H1 (cell line): ENCODE measurements around the gene GINS3. TPM values are rescaled to one million over a fixed set of nuclear protein-coding genes. Genes with fewer than 3 reads are reported as not detected.

Experiments used
- CTCF ChIA-PET: fragments of 300-600 bp; sonication (Branson Sonifier 250); formaldehyde crosslinking; loops from one replicate; lab custom pipeline; 2021; ENCODE audit not compliant: partially characterized antibody; lab: Charles Lee
- POLR2A ChIA-PET: fragments of 300-600 bp; sonication (Branson Sonifier 250); formaldehyde crosslinking; loops from one replicate; lab custom pipeline; 2021; ENCODE audit warnings: inconsistent platforms; ENCODE audit not compliant: partially characterized antibody; lab: Charles Lee
- DNase-seq, 2 experiments: peaks; one replicate each; pipeline versions ENCODE4 v3.0.0 to v3.0.0-alpha.2; 2010 to 2022; ENCODE audit warnings: low spot score in 2 of 2, low read depth in 1 of 2, mixed read lengths in 1 of 2
- FAIRE-seq: peaks from 2 replicates; lab custom pipeline; 2011; peaks lifted over from hg19 to GRCh38; lab: Jason Lieb, UNC
- H2AFZ ChIP-seq: 2 replicates; pipeline ENCODE4 v1.8.1; 2012; ENCODE audit warnings: low read length, inconsistent platforms
- H2AK5ac ChIP-seq: 2 replicates; pipeline ENCODE4 v1.6.1; 2013; ENCODE audit warnings: low read depth, low read length
- H2BK120ac ChIP-seq: replicated peaks from 2 replicates; pipeline ENCODE3; 2013; ENCODE audit warnings: low read depth, low read length, inconsistent platforms
- H2BK12ac ChIP-seq: 2 replicates; pipeline ENCODE4 v1.6.1; 2013; ENCODE audit warnings: low read depth, low read length
- H2BK15ac ChIP-seq: 2 replicates; pipeline ENCODE4 v1.6.1; 2013; ENCODE audit warnings: low read length
- H2BK20ac ChIP-seq: 2 replicates; pipeline ENCODE4 v1.6.1; 2013; ENCODE audit warnings: low read length
- H2BK5ac ChIP-seq: 2 replicates; pipeline ENCODE4 v1.6.1; 2013; ENCODE audit warnings: low read depth, low read length
- H3K14ac ChIP-seq: 2 replicates; pipeline ENCODE4 v1.6.1; 2013; ENCODE audit warnings: inconsistent platforms; ENCODE audit not compliant: insufficient read length
- H3K18ac ChIP-seq: 2 replicates; pipeline ENCODE4 v1.6.1; 2013; ENCODE audit warnings: low read length; ENCODE audit errors: extremely low read depth
- H3K23ac ChIP-seq: 2 replicates; pipeline ENCODE4 v1.6.1; 2013; ENCODE audit warnings: inconsistent platforms; ENCODE audit not compliant: insufficient read length
- H3K23me2 ChIP-seq: 2 replicates; pipeline ENCODE4 v1.6.1; 2013; ENCODE audit warnings: low read depth, low read length
- H3K27ac ChIP-seq: 2 replicates; pipeline ENCODE4 v1.6.1; 2011; ENCODE audit warnings: low read depth, low read length, inconsistent platforms
- H3K27me3 ChIP-seq, 4 experiments: replicated peaks in 1 of 4; 1 replicate in 1 of 4; 2 replicates in 3 of 4; pipeline versions ENCODE4 v1.6.1 to v1.8.1; 2011 to 2013; ENCODE audit warnings: low read length in 3 of 4, mild to moderate bottlenecking in 3 of 4, inconsistent platforms in 2 of 4, mixed read lengths in 2 of 4, moderate library complexity in 1 of 4; ENCODE audit not compliant: control insufficient read depth in 3 of 4, insufficient read depth in 3 of 4; ENCODE audit errors: extremely low read depth in 1 of 4
- H3K36me3 ChIP-seq, 4 experiments: 2 replicates each; pipeline versions ENCODE4 v1.6.1 to v1.8.1; 2011 to 2013; ENCODE audit warnings: mild to moderate bottlenecking in 4 of 4, low read length in 3 of 4, moderate library complexity in 2 of 4, control low read depth in 1 of 4, inconsistent platforms in 1 of 4; ENCODE audit not compliant: insufficient read depth in 4 of 4, control insufficient read depth in 2 of 4
- H3K4ac ChIP-seq: replicated peaks from 2 replicates; pipeline ENCODE3; 2013; ENCODE audit warnings: low read length, low read depth, mixed read lengths, inconsistent platforms; ENCODE audit not compliant: insufficient read length
- H3K4me1 ChIP-seq, 4 experiments: replicated peaks in 1 of 4; 1 replicate in 1 of 4; 2 replicates in 3 of 4; pipeline versions ENCODE4 v1.6.1 to v1.8.1; 2011 to 2013; ENCODE audit warnings: low read length in 3 of 4, inconsistent platforms in 2 of 4, mixed read lengths in 1 of 4; ENCODE audit not compliant: insufficient read depth in 4 of 4, control insufficient read depth in 3 of 4
- H3K4me2 ChIP-seq, 2 experiments: 2 replicates each; pipeline versions ENCODE4 v1.6.1 to v1.8.1; 2011 to 2013; ENCODE audit warnings: low read depth in 2 of 2, low read length in 2 of 2, control low read depth in 1 of 2, inconsistent platforms in 1 of 2, mild to moderate bottlenecking in 1 of 2; ENCODE audit not compliant: insufficient read depth in 1 of 2
- H3K4me3 ChIP-seq, 4 experiments: fragments of 200-600, 300-600 bp in 1 of 4; sonication (generic), shearing (Covaris generic), sonication (Bioruptor Twin) in 1 of 4; 2 replicates each; pipeline versions ENCODE4 v1.5.1 to v1.8.1; 2011 to 2016; ENCODE audit warnings: low read length in 4 of 4, low read depth in 3 of 4, control low read depth in 2 of 4, inconsistent platforms in 2 of 4, mild to moderate bottlenecking in 2 of 4, mixed read lengths in 1 of 4, moderate library complexity in 1 of 4; ENCODE audit not compliant: insufficient read depth in 2 of 4; ENCODE audit errors: extremely low read depth in 1 of 4
- H3K56ac ChIP-seq: replicated peaks from 2 replicates; pipeline ENCODE3; 2013; ENCODE audit warnings: low read depth, mild to moderate bottlenecking, mixed read lengths, low read length, inconsistent platforms; ENCODE audit not compliant: insufficient read length
- H3K79me1 ChIP-seq: 2 replicates; pipeline ENCODE4 v1.6.1; 2013; ENCODE audit warnings: low read depth, low read length, control low read depth
- H3K79me2 ChIP-seq, 2 experiments: 2 replicates each; pipeline versions ENCODE4 v1.6.1 to v1.8.1; 2012 to 2013; ENCODE audit warnings: low read length in 2 of 2, mild to moderate bottlenecking in 2 of 2, inconsistent platforms in 1 of 2; ENCODE audit not compliant: insufficient read depth in 2 of 2, control insufficient read depth in 1 of 2
- H3K9ac ChIP-seq, 4 experiments: replicated peaks in 1 of 4; 1 replicate in 1 of 4; 2 replicates in 3 of 4; pipeline versions ENCODE4 v1.6.1 to v1.8.1; 2011 to 2013; ENCODE audit warnings: low read depth in 3 of 4, low read length in 3 of 4, control low read depth in 2 of 4, mild to moderate bottlenecking in 2 of 4, moderate library complexity in 2 of 4, inconsistent platforms in 1 of 4; ENCODE audit errors: extremely low read depth in 1 of 4
- H3K9me3 ChIP-seq, 2 experiments: 2 replicates each; pipeline versions ENCODE4 v1.6.1 to v1.8.1; 2012 to 2013; ENCODE audit warnings: mild to moderate bottlenecking in 2 of 2, moderate library complexity in 2 of 2, control low read depth in 1 of 2, inconsistent platforms in 1 of 2, low read depth in 1 of 2, low read length in 1 of 2, mixed read lengths in 1 of 2; ENCODE audit not compliant: insufficient read depth in 2 of 2
- H4K20me1 ChIP-seq, 2 experiments: replicated peaks in 1 of 2; 2 replicates each; pipeline versions ENCODE3 to v1.8.1; 2011 to 2013; ENCODE audit warnings: inconsistent platforms in 2 of 2, low read length in 2 of 2, mild to moderate bottlenecking in 1 of 2; ENCODE audit not compliant: insufficient read depth in 2 of 2, control insufficient read depth in 1 of 2
- H4K5ac ChIP-seq: 2 replicates; pipeline ENCODE4 v1.6.1; 2013; ENCODE audit warnings: low read length, low read depth, mixed read lengths, inconsistent platforms; ENCODE audit not compliant: insufficient read length
- H4K8ac ChIP-seq: 2 replicates; pipeline ENCODE4 v1.8.0; 2013; ENCODE audit warnings: mild to moderate bottlenecking, moderate library complexity, low read length, inconsistent platforms; ENCODE audit not compliant: insufficient read depth; ENCODE audit errors: extremely low read depth
- H4K91ac ChIP-seq: replicated peaks from 2 replicates; pipeline ENCODE3; 2013; ENCODE audit warnings: low read length, mixed read lengths, inconsistent platforms; ENCODE audit not compliant: insufficient read length
- BCL11A ChIP-seq, 2 experiments: IDR thresholded peaks; one replicate each; pipeline ENCODE4 v1.6.1; 2011; ENCODE audit warnings: low read depth in 2 of 2, low read length in 2 of 2, mild to moderate bottlenecking in 2 of 2
- BRCA1 ChIP-seq: IDR thresholded peaks from 2 replicates; pipeline ENCODE4 v1.6.1; 2012; ENCODE audit warnings: low read depth, low read length, improper control_type of control experiment
- CREB1 ChIP-seq: IDR thresholded peaks from 2 replicates; pipeline ENCODE4 v1.6.1; 2012; ENCODE audit warnings: inconsistent platforms
- CTBP2 ChIP-seq: IDR thresholded peaks from 2 replicates; pipeline ENCODE4 v1.7.0; 2011; ENCODE audit warnings: borderline replicate concordance, mild to moderate bottlenecking, moderate library complexity, mixed read lengths, low read length; ENCODE audit not compliant: insufficient read depth, insufficient read length
- EGR1 ChIP-seq: IDR thresholded peaks from 2 replicates; pipeline ENCODE4 v1.6.1; 2011; ENCODE audit warnings: low read depth, low read length, borderline replicate concordance
- KDM1A ChIP-seq: fragments of 200-600, 300-600 bp; sonication (generic); IDR thresholded peaks from 2 replicates; pipeline ENCODE4 v1.7.1; 2016; ENCODE audit warnings: mild to moderate bottlenecking, low read length, borderline replicate concordance
- KDM4A ChIP-seq: IDR thresholded peaks from one replicate; pipeline ENCODE4 v1.7.1; 2012; ENCODE audit warnings: low read depth, mild to moderate bottlenecking, moderate library complexity, low read length, inconsistent platforms; ENCODE audit not compliant: severe bottlenecking
- MAFK ChIP-seq: IDR thresholded peaks from 2 replicates; pipeline ENCODE4 v1.6.1; 2012; ENCODE audit warnings: low read depth, mild to moderate bottlenecking, improper control_type of control experiment, low read length
- NRF1 ChIP-seq: IDR thresholded peaks from 2 replicates; pipeline ENCODE4 v1.6.1; 2011; ENCODE audit warnings: mild to moderate bottlenecking, low read depth, low read length, improper control_type of control experiment
- PHF8 ChIP-seq: fragments of 200-600 bp; sonication (generic); conservative IDR thresholded peaks from 2 replicates; pipeline ENCODE4 v1.7.1; 2012; ENCODE audit warnings: low read depth, mild to moderate bottlenecking, inconsistent platforms, low read length, moderate library complexity
- RAD21 ChIP-seq, 2 experiments: IDR thresholded peaks in 1 of 2; conservative IDR thresholded peaks in 1 of 2; 2 replicates each; pipeline ENCODE4 v1.6.1; 2011; ENCODE audit warnings: low read depth in 2 of 2, low read length in 2 of 2, improper control_type of control experiment in 1 of 2, inconsistent platforms in 1 of 2, mild to moderate bottlenecking in 1 of 2, moderate library complexity in 1 of 2
- RBBP5 ChIP-seq: IDR thresholded peaks from 2 replicates; pipeline ENCODE4 v1.7.1; 2012; ENCODE audit warnings: low read depth, mild to moderate bottlenecking, inconsistent platforms, low read length, moderate library complexity, borderline replicate concordance
- RNF2 ChIP-seq: fragments of 200-900, 300-1000 bp; sonication (generic); IDR thresholded peaks from 2 replicates; pipeline ENCODE4 v1.7.1; 2016; ENCODE audit warnings: borderline replicate concordance, low read depth, mild to moderate bottlenecking, antibody characterized with exemption, low read length; ENCODE audit not compliant: poor library complexity, severe bottlenecking; ENCODE audit errors: missing control alignments
- SP4 ChIP-seq: IDR thresholded peaks from 2 replicates; pipeline ENCODE4 v1.6.1; 2012; ENCODE audit warnings: low read length, inconsistent platforms
- WGBS, 2 experiments: shearing (Covaris generic) in 1 of 2; methylation state at CpG; one replicate each; pipeline versions ENCODE4 v1.1.6 to v1.1.7; 2013 to 2015; ENCODE audit warnings: low lambda C conversion rate in 2 of 2, mixed read lengths in 2 of 2, inconsistent platforms in 1 of 2, low coverage in 1 of 2, missing lambda C conversion rate in 1 of 2; ENCODE audit not compliant: insufficient replicate concordance in 2 of 2, insufficient coverage in 1 of 2, insufficient read length in 1 of 2; ENCODE audit errors: extremely low coverage in 1 of 2, missing lambda C conversion rate in 1 of 2; 5-methylcytosine and 5-hydroxymethylcytosine counted together
- polyA plus RNA-seq, 7 experiments: library from polyadenylated mRNA; depleted of rRNA in 3 of 7; stranded (reverse) in 5 of 7; unstranded in 2 of 7; fragments of >200 nt in 5 of 7; fragments of 200-250 nt in 2 of 7; gene quantifications; 1 replicate in 5 of 7; 2 replicates in 1 of 7; 4 replicates in 1 of 7; pipeline versions ENCODE4 v1.2.1 to v1.2.3, GENCODE V29; 2011 to 2013; ENCODE audit warnings: missing spikeins in 2 of 7, mixed read lengths in 2 of 7
- total RNA-seq: library from RNA; stranded (reverse); fragmentation: NEBNext Ultra II Directional; extraction: Animal tissue kit (Norgen Biotek cat#: 25700); gene quantifications from 2 replicates; pipeline ENCODE4 v1.2.1, GENCODE V29; 2021

The GINS3 gene
- total and polyA plus RNA-seq, 2 of the 8 experiments (the other 6 are each of a cell fraction or from before 2014, with no cell fraction given) = 12.9 to 15.4 TPM

DNA sequence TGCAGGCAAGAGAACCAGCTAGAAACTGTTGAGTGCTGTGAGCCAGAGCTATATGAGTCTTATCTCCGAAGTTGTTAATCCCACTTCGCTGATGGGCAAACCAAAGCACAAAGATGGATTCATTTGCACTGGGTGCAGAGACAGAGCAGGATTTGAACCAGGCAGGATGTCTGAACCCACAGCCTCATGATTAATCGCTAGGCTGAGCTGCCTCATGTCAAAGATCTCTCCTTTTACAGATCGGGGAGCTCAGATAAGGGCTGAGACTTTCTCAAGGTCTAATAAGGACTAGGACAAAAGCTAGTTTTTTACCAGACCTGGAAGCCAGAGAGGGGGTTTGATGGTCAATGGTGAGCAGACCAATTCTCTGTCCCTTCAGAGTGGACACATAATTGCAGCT lies 51.5 kb downstream of the GINS3 start:
- Histone ChIP-seq H2BK5ac (no peak overlapping the region), H3K79me1 (no peaks in the 10 kb centered on the region), H3K4me3 (no peak overlapping the region), H2AK5ac (no peak overlapping the region), H3K23ac (no peak overlapping the region), H2BK20ac (no peak overlapping the region), H2BK12ac (no peak overlapping the region), H3K4ac (no peak overlapping the region), H3K9me3 (no peaks in the 10 kb centered on the region), H2AFZ (no peak overlapping the region), H3K36me3 (no peaks in the 10 kb centered on the region), H3K27ac (no peak overlapping the region), H4K20me1 (no peaks in the 10 kb centered on the region), H2BK120ac (no peak overlapping the region), H3K23me2 (no peaks in the 10 kb centered on the region; the same call in 1 of the 2 replicates), H3K56ac (no peak overlapping the region), H3K4me1 (no peaks in the 10 kb centered on the region), H4K91ac (no peak overlapping the region), H3K4me2 (no peak overlapping the region), H3K79me2 (no peaks in the 10 kb centered on the region), H3K9ac (no peak overlapping the region), H4K8ac (no peak overlapping the region), H4K5ac (no peak overlapping the region), H3K18ac (no peak overlapping the region), H3K14ac (no peak overlapping the region), H2BK15ac (no peak overlapping the region), H3K27me3 (no peaks in the 10 kb centered on the region)
- no peak for DNase-seq
- FAIRE-seq = no peak
- ChIA-PET CTCF (interaction anchor here (0.9 to 2.1 kb wide), 9 partner anchors 9 to 147 kb away, joined by 3 to 8 read pairs (median 6); no protein-coding TSS in a partner anchor), POLR2A (interaction anchor here (0.6 to 1.2 kb wide), 3 partner anchors 17 to 52 kb away, joined by 3 read pairs; partner anchors contain the start of gene GINS3)
- 87% methylated on average over 4 of the region's 4 CpGs; no CpG with 5 or more reads in 1 of the 2 experiments for WGBS, 2 experiments
- TF ChIP-seq RAD21 (IDR thresholded peaks at IDR 0.05 in 1 of 2, conservative IDR thresholded peaks at IDR 0.05 in 1 of 2; ENCODE audit: low read depth in 2 of 2, low read length in 2 of 2) (no peak), NRF1 (no peak), MAFK (no peak), SP4 (no peak), BRCA1 (no peak), PHF8 (no peak), CREB1 (no peak), RNF2 (no peak), RBBP5 (no peak), BCL11A (IDR thresholded peaks at IDR 0.05; ENCODE audit: low read depth in 2 of 2, low read length in 2 of 2) (no peak), CTBP2 (no peak), EGR1 (no peak), KDM4A (no peak), KDM1A (no peak)
